Right renal pelvis (tissue), 4 donors: ENCODE measurements around the gene COL15A1. TPM values are rescaled to one million over a fixed set of nuclear protein-coding genes. Genes with fewer than 3 reads are reported as not detected.

Experiments
- DNase-seq, 4 donors: peaks; one replicate each; pipeline ENCODE4 v3.0.0-alpha.2; 2013; ENCODE audit warnings: low read depth in 4 of 4, low spot score in 3 of 4, missing footprints in 1 of 4
- polyA plus RNA-seq, 4 donors: library from polyadenylated mRNA; unstranded; fragments of 120-200 nt; gene quantifications; one replicate each; pipeline ENCODE4 v1.2.1, GENCODE V29; 2013; ENCODE audit not compliant: insufficient read length in 4 of 4

Gene COL15A1
- polyA plus RNA-seq, 4 donors, result 30.1 to 36.2 (median 35.0) TPM

DNA sequence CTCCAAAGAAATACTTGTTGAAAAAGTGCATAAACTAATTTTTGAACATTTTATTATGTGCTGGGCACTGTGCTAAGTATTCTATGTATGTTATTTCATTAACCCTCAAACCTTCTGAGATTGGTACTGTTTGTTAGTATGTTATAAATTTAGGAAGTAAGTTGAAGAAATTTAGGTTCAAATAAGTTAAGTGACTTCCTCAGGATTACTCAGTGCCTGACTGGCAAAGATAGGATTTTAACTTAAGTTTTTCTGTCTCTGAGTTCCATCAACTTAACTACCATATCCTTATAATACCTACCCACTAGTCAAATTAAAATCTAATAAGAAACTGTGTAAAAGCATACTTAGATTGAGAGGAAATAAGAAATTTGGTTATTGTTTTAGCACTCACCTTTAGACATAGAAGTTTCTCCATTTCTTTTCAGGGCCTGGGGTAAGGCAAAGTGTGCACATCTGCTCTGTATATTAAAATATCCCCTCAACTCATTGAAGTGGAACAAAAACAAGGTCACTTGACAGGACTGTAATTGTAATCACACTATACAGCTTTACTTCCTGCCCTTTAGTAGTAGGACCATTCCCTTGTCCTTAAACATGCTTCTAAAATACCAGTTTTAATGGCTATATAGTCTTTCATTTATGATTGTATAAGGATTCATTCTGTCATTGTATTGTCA, 176.4 kb downstream of the COL15A1 start:
- no peak for DNase-seq

Other genes with a start within 250 kb of the COL15A1 start
- 1 to 10 TPM; 2.7 to 5.0 (median 4.6) TPM for gene GABBR2, start 235.0 kb upstream of the COL15A1 start, polyA plus RNA-seq
- 10 to 100 TPM; 25.4 to 27.3 (median 26.3) TPM for gene ANKS6, start 147.4 kb upstream of the COL15A1 start, polyA plus RNA-seq
- gene GALNT12, start 136.2 kb upstream of the COL15A1 start, polyA plus RNA-seq, result 10 to 100 TPM in 1 of 4 donors, 1 to 10 TPM in 3; 7.9 to 14.8 (median 9.7) TPM
- 10 to 100 TPM; 44.4 to 52.3 (median 50.5) TPM for gene TGFBR1, start 161.2 kb downstream of the COL15A1 start, polyA plus RNA-seq